ENCODE data around the gene MINDY4B.
"Not testable (repeated sequence)": the region's sequence is repeated elsewhere in the genome, so short reads cannot be mapped to it uniquely, and the experiment has no call there.

The MINDY4B gene

DNA sequence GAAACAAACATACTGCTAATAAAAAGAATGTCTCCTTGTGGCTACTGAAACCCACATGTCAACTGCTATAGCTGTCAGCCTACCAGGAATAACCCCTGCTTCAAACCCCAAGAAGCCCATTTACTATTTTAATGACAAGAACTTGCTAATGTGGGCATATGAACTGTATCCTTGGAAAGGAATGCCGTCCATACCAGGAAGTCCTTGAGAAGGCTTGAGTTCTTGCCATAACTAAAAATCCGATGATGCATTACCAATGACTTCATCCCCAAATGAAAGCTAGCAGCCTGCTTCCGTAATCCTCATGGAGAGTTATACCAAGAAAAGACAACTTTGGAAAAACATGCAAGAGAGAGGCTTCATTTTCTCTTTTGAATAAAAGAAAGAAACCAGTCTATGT is 34.8 kb downstream of the MINDY4B start:
- in situ Hi-C loops (cut with MboI; ENCODE audit: low pct_unique_long_range_greater_than_20kb, low sequenced_read_pairs, unreplicated experiment), result loop anchor here (25.0 kb wide), 1 partner anchor 333 kb away; the partner anchor contains the start of genes EIF2A and SERP1
- TF ChIP-seq, protein P1, sequence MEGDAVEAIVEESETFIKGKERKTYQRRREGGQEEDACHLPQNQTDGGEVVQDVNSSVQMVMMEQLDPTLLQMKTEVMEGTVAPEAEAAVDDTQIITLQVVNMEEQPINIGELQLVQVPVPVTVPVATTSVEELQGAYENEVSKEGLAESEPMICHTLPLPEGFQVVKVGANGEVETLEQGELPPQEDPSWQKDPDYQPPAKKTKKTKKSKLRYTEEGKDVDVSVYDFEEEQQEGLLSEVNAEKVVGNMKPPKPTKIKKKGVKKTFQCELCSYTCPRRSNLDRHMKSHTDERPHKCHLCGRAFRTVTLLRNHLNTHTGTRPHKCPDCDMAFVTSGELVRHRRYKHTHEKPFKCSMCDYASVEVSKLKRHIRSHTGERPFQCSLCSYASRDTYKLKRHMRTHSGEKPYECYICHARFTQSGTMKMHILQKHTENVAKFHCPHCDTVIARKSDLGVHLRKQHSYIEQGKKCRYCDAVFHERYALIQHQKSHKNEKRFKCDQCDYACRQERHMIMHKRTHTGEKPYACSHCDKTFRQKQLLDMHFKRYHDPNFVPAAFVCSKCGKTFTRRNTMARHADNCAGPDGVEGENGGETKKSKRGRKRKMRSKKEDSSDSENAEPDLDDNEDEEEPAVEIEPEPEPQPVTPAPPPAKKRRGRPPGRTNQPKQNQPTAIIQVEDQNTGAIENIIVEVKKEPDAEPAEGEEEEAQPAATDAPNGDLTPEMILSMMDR (IDR thresholded peaks at IDR 0.05; ENCODE audit: extremely low read depth, insufficient read depth, missing control alignments), result no peak
- DNase-seq (ENCODE audit: low spot score), result no peak

DNA sequence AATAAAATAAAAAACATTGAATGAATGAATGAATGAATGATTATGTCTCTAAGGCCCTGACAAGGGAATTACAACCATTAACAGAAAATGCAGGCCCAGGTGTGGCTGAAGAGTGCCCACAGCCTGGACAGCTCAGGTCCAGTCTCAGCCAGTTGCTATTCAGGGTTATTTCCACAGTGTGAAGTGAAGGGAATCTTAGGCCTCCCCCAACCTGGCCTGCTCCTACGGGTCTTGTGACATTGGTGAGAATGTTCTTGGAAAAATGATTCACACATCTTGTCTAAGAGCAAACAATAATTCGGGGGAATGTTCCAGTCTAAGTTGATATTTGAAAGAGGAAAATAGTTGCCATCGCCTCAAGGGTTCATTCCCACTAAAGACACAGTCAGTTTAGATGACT is 37.0 kb downstream of the MINDY4B start:
- in situ Hi-C loops (cut with MboI; ENCODE audit: low pct_unique_long_range_greater_than_20kb, low sequenced_read_pairs, unreplicated experiment), result loop anchor here (10.0 to 25.0 kb wide), 2 partner anchors 133 to 331 kb away; partner anchors contain the start of genes EIF2A and SERP1
- TF ChIP-seq, protein P1 (IDR thresholded peaks at IDR 0.05; ENCODE audit: extremely low read depth, insufficient read depth, missing control alignments), result no peak
- no peak for DNase-seq (ENCODE audit: low spot score)

DNA sequence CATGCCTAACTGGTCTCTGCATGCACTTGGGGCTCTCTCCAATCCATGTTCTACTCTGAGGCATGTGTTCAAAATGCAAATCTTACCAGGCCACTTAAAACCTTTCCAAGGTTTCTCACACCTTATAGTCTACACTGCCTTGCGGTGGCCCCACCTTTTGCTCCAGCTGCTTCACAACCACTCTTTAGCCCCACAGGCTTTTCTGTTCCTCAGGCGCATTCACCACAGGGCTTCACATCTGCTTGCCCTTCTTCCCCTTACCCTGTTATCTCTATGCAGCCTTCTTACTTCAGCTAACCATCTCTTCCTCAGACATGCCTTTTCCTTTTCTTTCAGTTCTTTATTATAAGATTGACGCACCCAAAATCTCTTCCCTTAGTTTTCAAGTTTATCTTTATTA is 37.8 kb downstream of the MINDY4B start:
- TF ChIP-seq, protein P1 (IDR thresholded peaks at IDR 0.05; ENCODE audit: extremely low read depth, insufficient read depth, missing control alignments), result no peak
- in situ Hi-C loops (cut with MboI; ENCODE audit: low pct_unique_long_range_greater_than_20kb, low sequenced_read_pairs, unreplicated experiment), result loop anchor here (10.0 to 25.0 kb wide), 2 partner anchors 133 to 330 kb away; partner anchors contain the start of genes EIF2A and SERP1
- DNase-seq (ENCODE audit: low spot score), result no peak

GRCh38 chr3:150863921-150864320 is 41.3 kb downstream of the MINDY4B start:
- DNase-seq (ENCODE audit: low spot score), result not testable (repeated sequence)
- in situ Hi-C loops (cut with MboI; ENCODE audit: low pct_unique_long_range_greater_than_20kb, low sequenced_read_pairs, unreplicated experiment), result loop anchor here (10.0 to 25.0 kb wide), 2 partner anchors 129 to 327 kb away; partner anchors contain the start of genes EIF2A and SERP1

GRCh38 chr3:150861851-150862250 is 43.4 kb downstream of the MINDY4B start:
- DNase-seq (ENCODE audit: low spot score), result no peak
- in situ Hi-C loops (cut with MboI; ENCODE audit: low pct_unique_long_range_greater_than_20kb, low sequenced_read_pairs, unreplicated experiment), result loop anchor here (10.0 to 25.0 kb wide), 2 partner anchors 127 to 325 kb away; partner anchors contain the start of genes EIF2A and SERP1
- TF ChIP-seq, protein P1 (IDR thresholded peaks at IDR 0.05; ENCODE audit: extremely low read depth, insufficient read depth, missing control alignments), result no peak

DNA sequence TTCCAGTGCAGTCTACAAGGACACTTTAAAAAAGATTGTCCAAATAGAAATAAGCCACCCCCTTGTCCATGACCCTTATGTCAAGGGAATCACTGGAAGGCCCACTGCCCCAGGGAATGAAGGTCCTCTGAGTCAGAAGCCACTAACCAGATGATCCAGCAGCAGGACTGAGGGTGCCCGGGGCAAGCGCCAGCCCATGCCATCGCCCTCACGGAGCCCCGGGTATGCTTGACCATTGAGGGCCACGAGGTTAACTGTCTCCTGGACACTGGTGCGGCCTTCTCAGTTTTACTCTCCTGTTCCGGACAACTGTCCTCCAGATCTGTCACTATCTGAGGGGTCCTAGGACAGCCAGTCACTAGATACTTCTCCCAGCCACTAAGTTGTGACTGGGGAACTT is 47.3 kb downstream of the MINDY4B start:
- in situ Hi-C loops (cut with MboI; ENCODE audit: low pct_unique_long_range_greater_than_20kb, low sequenced_read_pairs, unreplicated experiment), result loop anchor here (10.0 to 25.0 kb wide), 2 partner anchors 63 to 321 kb away; partner anchors contain the start of genes EIF2A and SERP1

GRCh38 chr3:150850191-150850590 is 55.0 kb downstream of the MINDY4B start:
- TF ChIP-seq, protein P1 (IDR thresholded peaks at IDR 0.05; ENCODE audit: extremely low read depth, insufficient read depth, missing control alignments), result no peak
- in situ Hi-C loops (cut with MboI; ENCODE audit: low pct_unique_long_range_greater_than_20kb, low sequenced_read_pairs, unreplicated experiment), result loop anchor here (10.0 to 25.0 kb wide), 2 partner anchors 55 to 313 kb away; partner anchors contain the start of genes EIF2A and SERP1
- no peak for DNase-seq (ENCODE audit: low spot score)

More for the DNA sequence above, 47.3 kb downstream of the MINDY4B start:
- DNase-seq (ENCODE audit: low spot score), result not testable (repeated sequence)

Data from GM13977 (cell line).